ENCODE measurements around the gene LRCH1. TPM values are rescaled to one million over a fixed set of nuclear protein-coding genes. Genes with fewer than 3 reads are reported as not detected.

LRCH1 gene
- total RNA-seq, 1 experiment from 2014 or later: 4.6 TPM

GRCh38 chr13:46654951-46655350 is 102.0 kb downstream of the LRCH1 start:
- no peaks in the 10 kb centered on the region for H3K9me3 ChIP-seq
- H3K36me3 ChIP-seq: no peaks in the 10 kb centered on the region
- no peak for DNase-seq
- no peak overlapping the region for H3K4me3 ChIP-seq
- H3K27me3 ChIP-seq: no peaks in the 10 kb centered on the region

GRCh38 chr13:46655377-46656180 is 102.6 kb downstream of the LRCH1 start:
- H3K9me3 ChIP-seq: no peaks in the 10 kb centered on the region
- no peak overlapping the region for H3K4me3 ChIP-seq
- no peaks in the 10 kb centered on the region for H3K27me3 ChIP-seq
- peak; percentile 42 for DNase-seq
- H3K36me3 ChIP-seq: no peaks in the 10 kb centered on the region

- Histone ChIP-seq H3K9me3 (no peaks in the 10 kb centered on the region), H3K4me3 (no peak overlapping the region), H3K27me3 (no peaks in the 10 kb centered on the region), H3K36me3 (no peaks in the 10 kb centered on the region)
- no peak for DNase-seq
These were observed 103.8 kb downstream of the LRCH1 start for GRCh38 chr13:46656786-46657185.

GRCh38 chr13:46659413-46660065 is 106.6 kb downstream of the LRCH1 start:
- Histone ChIP-seq H3K27me3 (no peaks in the 10 kb centered on the region), H3K4me3 (no peak overlapping the region), H3K9me3 (no peaks in the 10 kb centered on the region), H3K36me3 (no peaks in the 10 kb centered on the region)
- no peak for DNase-seq

- no peaks in the 10 kb centered on the region for H3K27me3 ChIP-seq
- H3K36me3 ChIP-seq: no peaks in the 10 kb centered on the region
- no peak for DNase-seq
- no peaks in the 10 kb centered on the region for H3K9me3 ChIP-seq
- H3K4me3 ChIP-seq: no peak overlapping the region
These were observed 107.4 kb downstream of the LRCH1 start for GRCh38 chr13:46660416-46660815.

GRCh38 chr13:46660857-46661256 is 107.9 kb downstream of the LRCH1 start:
- H3K36me3 ChIP-seq: no peaks in the 10 kb centered on the region
- H3K4me3 ChIP-seq: no peak overlapping the region
- no peaks in the 10 kb centered on the region for H3K9me3 ChIP-seq
- H3K27me3 ChIP-seq: no peaks in the 10 kb centered on the region
- DNase-seq: no peak

GRCh38 chr13:46662690-46663089 is 109.7 kb downstream of the LRCH1 start:
- no peak overlapping the region for H3K4me3 ChIP-seq
- no peaks in the 10 kb centered on the region for H3K27me3 ChIP-seq
- H3K36me3 ChIP-seq: no peaks in the 10 kb centered on the region
- DNase-seq: no peak
- no peaks in the 10 kb centered on the region for H3K9me3 ChIP-seq

GRCh38 chr13:46663206-46664037 is 110.5 kb downstream of the LRCH1 start:
- DNase-seq: no peak
- Histone ChIP-seq H3K4me3 (no peak overlapping the region), H3K9me3 (no peaks in the 10 kb centered on the region), H3K27me3 (no peaks in the 10 kb centered on the region), H3K36me3 (no peaks in the 10 kb centered on the region)

GRCh38 chr13:46664195-46664594 is 111.2 kb downstream of the LRCH1 start:
- Histone ChIP-seq H3K36me3 (no peaks in the 10 kb centered on the region), H3K4me3 (no peak overlapping the region), H3K27me3 (no peaks in the 10 kb centered on the region), H3K9me3 (no peaks in the 10 kb centered on the region)
- DNase-seq: no peak

- Histone ChIP-seq H3K27me3 (no peaks in the 10 kb centered on the region), H3K36me3 (no peaks in the 10 kb centered on the region), H3K4me3 (no peak overlapping the region), H3K9me3 (no peaks in the 10 kb centered on the region)
- no peak for DNase-seq
These were observed 112.3 kb downstream of the LRCH1 start for GRCh38 chr13:46665248-46665632.

- Histone ChIP-seq H3K36me3 (no peaks in the 10 kb centered on the region), H3K9me3 (no peaks in the 10 kb centered on the region), H3K4me3 (no peak overlapping the region), H3K27me3 (no peaks in the 10 kb centered on the region)
- no peak for DNase-seq
These were observed 112.9 kb downstream of the LRCH1 start for GRCh38 chr13:46665633-46666482.

- H3K27me3 ChIP-seq: no peaks in the 10 kb centered on the region
- DNase-seq: peak; percentile 9
- no peak overlapping the region for H3K4me3 ChIP-seq
- H3K9me3 ChIP-seq: no peaks in the 10 kb centered on the region
- H3K36me3 ChIP-seq: 0 out of 2 replicates have a peak, but pooled peaks cover 3% of the 10 kb centered on the region
These were observed 113.9 kb downstream of the LRCH1 start for GRCh38 chr13:46666727-46667456.

- no peaks in the 10 kb centered on the region for H3K27me3 ChIP-seq
- H3K36me3 ChIP-seq: 0 out of 2 replicates have a peak, but pooled peaks cover 3% of the 10 kb centered on the region
- H3K9me3 ChIP-seq: no peaks in the 10 kb centered on the region
- no peak for DNase-seq
- peak overlapping the region; percentile 35 for H3K4me3 ChIP-seq
These were observed 114.8 kb downstream of the LRCH1 start for GRCh38 chr13:46667687-46668281.

GRCh38 chr13:46668302-46668720 is 115.3 kb downstream of the LRCH1 start:
- no peaks in the 10 kb centered on the region for H3K27me3 ChIP-seq
- peak; percentile 79 for DNase-seq
- H3K9me3 ChIP-seq: no peaks in the 10 kb centered on the region
- H3K4me3 ChIP-seq: peak overlapping the region; percentile 35
- H3K36me3 ChIP-seq: 0 out of 2 replicates have a peak, but pooled peaks cover 3% of the 10 kb centered on the region

- H3K36me3 ChIP-seq: 0 out of 2 replicates have a peak, but pooled peaks cover 3% of the 10 kb centered on the region
- no peak for DNase-seq
- H3K27me3 ChIP-seq: no peaks in the 10 kb centered on the region
- no peak overlapping the region for H3K4me3 ChIP-seq
- no peaks in the 10 kb centered on the region for H3K9me3 ChIP-seq
These were observed 116.1 kb downstream of the LRCH1 start for GRCh38 chr13:46668931-46669525.
